OCI-LY1 (cell line): ENCODE results near the gene TMEM184B.

Experiments
- H2AFZ ChIP-seq: fragments of 200-600 bp; sonication (generic), shearing (Covaris generic); 2 replicates; pipeline ENCODE4 v1.6.0; 2014; ENCODE audit warnings: antibody characterized with exemption, mild to moderate bottlenecking, low read length
- H3F3A ChIP-seq: fragments of 200-600 bp; sonication (generic), shearing (Covaris generic); 2 replicates; pipeline ENCODE4 v1.6.0; 2014; ENCODE audit warnings: mild to moderate bottlenecking, antibody characterized with exemption, low read length, moderate library complexity; ENCODE audit not compliant: insufficient read depth
- H3K27ac ChIP-seq: fragments of 200-600 bp; sonication (generic); 2 replicates; pipeline ENCODE4 v1.5.1; 2014; ENCODE audit warnings: low read length, mixed run types, mild to moderate bottlenecking, low read depth; ENCODE audit not compliant: poor library complexity, severe bottlenecking
- H3K27me3 ChIP-seq: fragments of 200-600 bp; sonication (generic); 2 replicates; pipeline ENCODE4 v1.6.0; 2014; ENCODE audit warnings: antibody characterized with exemption, mild to moderate bottlenecking, low read length, moderate library complexity; ENCODE audit not compliant: insufficient read depth
- H3K36me3 ChIP-seq: fragments of 200-600 bp; sonication (generic); 2 replicates; pipeline ENCODE4 v1.6.1; 2014; ENCODE audit warnings: mild to moderate bottlenecking, antibody characterized with exemption, low read length, moderate library complexity, mixed read lengths; ENCODE audit not compliant: insufficient read depth
- H3K4me1 ChIP-seq: fragments of 200-600 bp; sonication (generic); 2 replicates; pipeline ENCODE4 v1.5.1; 2014; ENCODE audit warnings: mild to moderate bottlenecking, low read length, moderate library complexity; ENCODE audit not compliant: insufficient read depth, severe bottlenecking
- H3K4me2 ChIP-seq: fragments of 200-600 bp; sonication (generic), shearing (Covaris generic); 2 replicates; pipeline ENCODE4 v1.6.1; 2014; ENCODE audit warnings: low read length
- H3K4me3 ChIP-seq: fragments of 200-600 bp; sonication (generic); 2 replicates; pipeline ENCODE4 v1.5.1; 2014; ENCODE audit warnings: low read length, low read depth, mild to moderate bottlenecking, mixed read lengths; ENCODE audit not compliant: poor library complexity, severe bottlenecking
- H3K79me2 ChIP-seq: fragments of 200-600 bp; shearing (Covaris generic); 2 replicates; pipeline ENCODE4 v1.6.1; 2016; ENCODE audit warnings: mixed run types, low read length, mixed read lengths; ENCODE audit not compliant: insufficient read depth
- H3K9ac ChIP-seq: fragments of 200-600 bp; sonication (generic), shearing (Covaris generic); 2 replicates; pipeline ENCODE4 v1.6.1; 2014; ENCODE audit warnings: mild to moderate bottlenecking, low read length, mixed read lengths
- H3K9me2 ChIP-seq: fragments of 200-600 bp; sonication (generic), shearing (Covaris generic); 2 replicates; pipeline ENCODE4 v1.6.1; 2014; ENCODE audit warnings: low read depth, mild to moderate bottlenecking, low read length, mixed read lengths
- H3K9me3 ChIP-seq: fragments of 200-600 bp; shearing (Covaris generic); 2 replicates; pipeline ENCODE4 v1.6.1; 2014; ENCODE audit warnings: low read length, mixed read lengths
- H4K20me1 ChIP-seq: fragments of 200-600 bp; sonication (generic), shearing (Covaris generic); 2 replicates; pipeline ENCODE4 v1.6.0; 2016; ENCODE audit warnings: mild to moderate bottlenecking, low read length; ENCODE audit not compliant: insufficient read depth
- EZH2 ChIP-seq: fragments of 200-600 bp; sonication (generic), shearing (Covaris generic); IDR thresholded peaks from 2 replicates; pipeline ENCODE4 v1.8.0; 2017; ENCODE audit warnings: borderline replicate concordance, mixed run types, mild to moderate bottlenecking, antibody characterized with exemption, low read length, moderate library complexity, mixed read lengths
- TF ChIP-seq, protein P1 (sequence below): fragments of 200-600 bp; sonication (generic), shearing (Covaris generic); IDR thresholded peaks from 2 replicates; pipeline ENCODE4 v1.5.1; 2017; ENCODE audit warnings: mild to moderate bottlenecking, antibody characterized with exemption, low read length, moderate library complexity, mixed read lengths

The TMEM184B gene

DNA sequence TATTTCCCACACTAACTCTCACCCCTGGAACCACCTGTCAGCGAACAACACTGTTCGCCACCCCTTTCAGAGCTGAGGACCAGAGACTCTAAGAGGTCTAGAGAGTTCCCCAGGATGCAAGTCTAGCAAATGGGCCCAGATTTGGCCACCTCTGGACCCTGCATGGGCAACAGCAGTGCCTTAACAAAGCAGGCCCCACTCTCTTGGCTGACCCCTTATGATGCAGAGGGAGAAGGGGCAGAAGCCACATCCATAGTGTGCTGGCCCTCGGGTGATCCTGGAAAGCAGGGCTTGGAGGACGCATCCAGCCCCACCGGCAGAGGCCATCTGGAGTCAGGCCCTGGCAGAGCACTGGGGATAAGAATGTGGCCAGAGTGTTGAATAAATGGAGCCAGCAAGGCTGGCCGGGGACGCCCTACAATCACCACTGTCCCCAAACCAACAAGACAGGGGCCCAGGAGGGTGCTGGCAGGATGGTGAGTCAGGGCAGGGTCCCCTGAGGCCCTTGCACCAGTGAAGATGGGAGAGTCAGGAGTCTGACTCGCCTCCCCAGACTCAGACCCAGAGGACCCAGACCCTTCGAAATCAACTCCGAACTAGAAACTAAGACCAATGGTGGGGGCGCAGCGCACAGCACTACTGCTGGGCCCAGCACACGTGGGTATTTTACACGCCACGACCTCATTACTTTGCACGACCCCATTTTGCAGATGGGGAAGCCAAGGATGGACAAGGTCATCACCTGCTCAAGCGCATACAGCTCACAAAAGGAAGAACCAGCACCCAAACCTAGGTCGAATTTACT lies 37.9 kb upstream of the TMEM184B start:
- Histone ChIP-seq H3K9ac (no peak overlapping the region), H3F3A (no peaks in the 10 kb centered on the region), H3K27me3 (peaks cover 5% of the 10 kb centered on the region; the same call in 1 of the 2 replicates), H3K4me3 (no peak overlapping the region), H3K4me2 (no peak overlapping the region), H3K79me2 (no peaks in the 10 kb centered on the region), H3K9me2 (no peaks in the 10 kb centered on the region), H3K9me3 (no peaks in the 10 kb centered on the region), H2AFZ (no peak overlapping the region), H4K20me1 (no peaks in the 10 kb centered on the region), H3K36me3 (no peaks in the 10 kb centered on the region), H3K27ac (no peak overlapping the region), H3K4me1 (peaks cover 18% of the 10 kb centered on the region)
- TF ChIP-seq EZH2 = no peak
- TF ChIP-seq, protein P1, sequence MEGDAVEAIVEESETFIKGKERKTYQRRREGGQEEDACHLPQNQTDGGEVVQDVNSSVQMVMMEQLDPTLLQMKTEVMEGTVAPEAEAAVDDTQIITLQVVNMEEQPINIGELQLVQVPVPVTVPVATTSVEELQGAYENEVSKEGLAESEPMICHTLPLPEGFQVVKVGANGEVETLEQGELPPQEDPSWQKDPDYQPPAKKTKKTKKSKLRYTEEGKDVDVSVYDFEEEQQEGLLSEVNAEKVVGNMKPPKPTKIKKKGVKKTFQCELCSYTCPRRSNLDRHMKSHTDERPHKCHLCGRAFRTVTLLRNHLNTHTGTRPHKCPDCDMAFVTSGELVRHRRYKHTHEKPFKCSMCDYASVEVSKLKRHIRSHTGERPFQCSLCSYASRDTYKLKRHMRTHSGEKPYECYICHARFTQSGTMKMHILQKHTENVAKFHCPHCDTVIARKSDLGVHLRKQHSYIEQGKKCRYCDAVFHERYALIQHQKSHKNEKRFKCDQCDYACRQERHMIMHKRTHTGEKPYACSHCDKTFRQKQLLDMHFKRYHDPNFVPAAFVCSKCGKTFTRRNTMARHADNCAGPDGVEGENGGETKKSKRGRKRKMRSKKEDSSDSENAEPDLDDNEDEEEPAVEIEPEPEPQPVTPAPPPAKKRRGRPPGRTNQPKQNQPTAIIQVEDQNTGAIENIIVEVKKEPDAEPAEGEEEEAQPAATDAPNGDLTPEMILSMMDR = no peak

DNA sequence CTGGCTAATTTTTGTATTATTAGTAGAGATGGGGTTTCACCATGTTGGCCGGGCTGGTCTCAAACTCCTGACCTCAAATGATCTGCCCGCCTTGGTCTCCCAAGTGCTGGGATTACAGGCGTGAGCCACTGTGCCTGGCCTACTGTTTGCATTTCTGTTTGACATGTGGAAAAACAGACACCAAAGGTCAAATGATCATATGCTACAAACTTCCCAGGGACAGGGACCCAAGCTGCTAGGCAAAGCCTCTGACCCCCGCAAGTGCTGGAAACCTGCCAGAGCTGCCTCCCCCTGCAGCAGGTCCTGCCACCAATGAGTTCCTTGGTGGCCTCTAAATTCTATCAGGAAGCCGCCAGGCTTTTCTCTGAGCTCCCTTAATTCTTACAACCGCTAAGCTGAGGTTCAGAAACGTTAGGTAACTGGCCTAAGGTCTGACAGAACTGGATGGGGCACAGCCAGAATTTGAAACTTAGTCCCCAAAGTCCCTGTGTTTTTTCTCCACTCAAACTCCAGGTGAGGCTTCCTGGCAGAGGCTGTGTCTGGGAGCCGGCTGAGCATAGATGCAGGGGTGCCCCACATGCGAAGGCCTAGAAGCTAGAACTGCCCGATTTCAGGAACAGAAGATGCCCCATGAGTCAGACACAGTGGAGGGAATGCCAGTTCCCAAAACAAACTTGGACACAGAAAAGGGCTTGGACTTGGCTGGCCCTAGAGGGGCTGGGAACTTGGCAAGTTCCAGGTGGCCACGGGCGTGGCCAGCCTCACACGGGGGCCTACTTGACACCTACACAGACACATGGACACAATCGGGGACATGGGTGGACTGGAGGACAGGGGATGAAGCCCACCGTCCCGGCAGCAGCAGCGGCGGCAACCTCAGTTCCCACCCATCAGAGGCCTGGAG lies 37.1 kb upstream of the TMEM184B start:
- no peak overlapping the region for H3K27ac ChIP-seq
- H4K20me1 ChIP-seq = no peaks in the 10 kb centered on the region
- no peaks in the 10 kb centered on the region for H3F3A ChIP-seq
- H3K4me3 ChIP-seq = no peak overlapping the region
- no peak overlapping the region for H2AFZ ChIP-seq
- no peak overlapping the region for H3K4me2 ChIP-seq
- no peaks in the 10 kb centered on the region for H3K36me3 ChIP-seq
- no peaks in the 10 kb centered on the region for H3K79me2 ChIP-seq
- no peaks in the 10 kb centered on the region for H3K9me2 ChIP-seq
- no peaks in the 10 kb centered on the region for H3K9me3 ChIP-seq
- TF ChIP-seq, protein P1 = no peak
- no peak for TF ChIP-seq EZH2
- no peak overlapping the region for H3K9ac ChIP-seq
- H3K4me1 ChIP-seq = peaks cover 17% of the 10 kb centered on the region
- H3K27me3 ChIP-seq = peaks cover 5% of the 10 kb centered on the region; the same call in 1 of the 2 replicates

DNA sequence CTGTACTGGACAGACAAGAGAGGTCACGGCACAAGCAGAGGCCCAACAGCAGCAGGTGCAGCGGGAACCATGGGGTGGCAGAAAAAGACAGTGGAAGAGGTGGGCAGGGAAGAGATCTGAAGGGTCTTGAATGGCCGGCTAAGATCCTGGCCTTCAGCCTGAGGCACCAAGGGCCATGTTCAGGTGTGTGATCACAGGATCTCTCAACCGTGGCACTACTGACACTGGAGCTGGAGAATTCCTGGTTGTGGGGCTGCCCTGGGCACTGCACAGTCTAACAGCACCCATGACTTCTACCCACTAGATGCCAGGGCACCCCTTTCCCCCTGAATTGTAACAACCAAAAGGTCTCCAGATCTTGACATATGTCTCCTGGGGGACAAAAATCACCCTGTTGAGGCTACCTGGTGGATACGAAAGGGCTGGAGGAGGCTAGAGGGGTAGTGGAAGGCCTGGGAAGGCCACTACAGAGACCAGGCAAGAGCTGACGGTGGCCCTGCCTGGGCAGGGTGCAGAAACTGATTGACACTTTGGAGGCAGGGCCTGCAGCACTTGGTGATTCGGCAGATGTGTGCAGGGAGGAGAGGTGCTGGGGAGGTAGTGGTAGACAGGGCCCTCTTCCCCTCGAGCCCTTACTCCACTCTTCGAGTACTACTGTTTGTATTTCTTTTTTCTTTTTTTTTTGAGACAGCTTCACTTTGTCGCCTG lies 36.1 kb upstream of the TMEM184B start:
- Histone ChIP-seq H4K20me1 (no peaks in the 10 kb centered on the region), H3K4me2 (no peak overlapping the region), H3K4me1 (peaks cover 9% of the 10 kb centered on the region), H3K36me3 (no peaks in the 10 kb centered on the region), H2AFZ (no peak overlapping the region), H3K9me2 (no peaks in the 10 kb centered on the region), H3K79me2 (no peaks in the 10 kb centered on the region), H3F3A (no peaks in the 10 kb centered on the region), H3K9ac (no peak overlapping the region), H3K4me3 (no peak overlapping the region), H3K27ac (no peak overlapping the region), H3K9me3 (no peaks in the 10 kb centered on the region), H3K27me3 (peaks cover 5% of the 10 kb centered on the region; the same call in 1 of the 2 replicates)
- TF ChIP-seq, protein P1 = no peak
- no peak for TF ChIP-seq EZH2
